Neural progenitor cell (in vitro differentiated cells): ENCODE measurements around the gene ITGBL1. TPM values are rescaled to one million over a fixed set of nuclear protein-coding genes. Genes with fewer than 3 reads are reported as not detected.

ENCODE experiments used
- DNase-seq: peaks from one replicate; pipeline ENCODE4 v3.0.0-alpha.2; 2016; ENCODE audit warnings: low spot score
- H2AFZ ChIP-seq: fragments of 200-600 bp; sonication (generic); replicated peaks from 2 replicates; pipeline ENCODE4 v1.6.1; 2016; ENCODE audit warnings: antibody characterized with exemption
- H3F3A ChIP-seq: fragments of 200-600 bp; sonication (generic); 2 replicates; pipeline ENCODE4 v1.6.1; 2016; ENCODE audit warnings: antibody characterized with exemption, low read depth
- H3K27ac ChIP-seq: fragments of 200-600 bp; sonication (generic); 2 replicates; pipeline ENCODE4 v1.5.1; 2016; ENCODE audit warnings: mild to moderate bottlenecking
- H3K27me3 ChIP-seq: fragments of 200-600 bp; sonication (generic); 2 replicates; pipeline ENCODE4 v1.6.1; 2016; ENCODE audit warnings: mild to moderate bottlenecking, moderate library complexity
- H3K36me3 ChIP-seq: fragments of 200-600 bp; sonication (generic); 2 replicates; pipeline ENCODE4 v1.5.1; 2016
- H3K4me1 ChIP-seq: fragments of 200-600 bp; sonication (generic); 2 replicates; pipeline ENCODE4 v1.6.1; 2016; ENCODE audit warnings: mixed run types
- H3K4me2 ChIP-seq: fragments of 200-600 bp; sonication (generic); 2 replicates; pipeline ENCODE4 v1.6.1; 2016
- H3K4me3 ChIP-seq: fragments of 200-600 bp; sonication (generic); 2 replicates; pipeline ENCODE4 v1.5.1; 2016
- H3K79me2 ChIP-seq: fragments of 200-600 bp; sonication (generic); 2 replicates; pipeline ENCODE4 v1.6.1; 2016; ENCODE audit warnings: low read depth
- H3K9ac ChIP-seq: fragments of 200-600 bp; sonication (generic); 2 replicates; pipeline ENCODE4 v1.6.1; 2016
- H3K9me3 ChIP-seq: fragments of 200-600 bp; sonication (generic); 2 replicates; pipeline ENCODE4 v1.5.1; 2016; ENCODE audit warnings: low read depth
- H4K20me1 ChIP-seq: fragments of 200-600 bp; sonication (generic); 2 replicates; pipeline ENCODE4 v1.6.1; 2016; ENCODE audit warnings: low read depth
- H3K27ac Mint-ChIP-seq: 3 replicates; pipeline ENCODE4 v1.8.0; 2021; ENCODE audit warnings: mixed read lengths
- H3K27me3 Mint-ChIP-seq: 2 replicates; pipeline ENCODE4 v1.8.0; 2022; ENCODE audit warnings: low read depth, mild to moderate bottlenecking, inconsistent platforms, moderate library complexity, mixed read lengths; ENCODE audit not compliant: insufficient read depth
- H3K36me3 Mint-ChIP-seq: 3 replicates; pipeline ENCODE4 v1.8.0; 2021; ENCODE audit warnings: mixed read lengths
- H3K4me1 Mint-ChIP-seq: 3 replicates; pipeline ENCODE4 v1.8.0; 2021; ENCODE audit warnings: mixed read lengths
- H3K4me3 Mint-ChIP-seq: 3 replicates; pipeline ENCODE4 v1.8.0; 2021; ENCODE audit warnings: mild to moderate bottlenecking, moderate library complexity, mixed read lengths
- H3K9me3 Mint-ChIP-seq: 3 replicates; pipeline ENCODE4 v1.8.0; 2020; ENCODE audit warnings: mixed read lengths
- EZH2 ChIP-seq: fragments of 200-600 bp; sonication (generic); IDR thresholded peaks from 2 replicates; pipeline ENCODE4 v1.6.1; 2017; ENCODE audit warnings: antibody characterized with exemption, mild to moderate bottlenecking, moderate library complexity
- EZH2phosphoT487 ChIP-seq: fragments of 200-600 bp; sonication (generic); IDR thresholded peaks from 2 replicates; pipeline ENCODE4 v1.6.1; 2017; ENCODE audit warnings: antibody characterized with exemption
- total RNA-seq: library from RNA; depleted of rRNA; stranded (reverse); fragments of >200 nt; gene quantifications from 2 replicates; pipeline ENCODE4 v1.2.3, GENCODE V29; 2015; ENCODE audit warnings: low replicate concordance
- TF ChIP-seq, protein P1 (sequence below): fragments of 200-600 bp; sonication (generic); IDR thresholded peaks from 2 replicates; pipeline ENCODE4 v1.5.1; 2017; ENCODE audit warnings: antibody characterized with exemption, mild to moderate bottlenecking

Gene ITGBL1
- total RNA-seq, 1 donor from 2014 or later = not detected

DNA sequence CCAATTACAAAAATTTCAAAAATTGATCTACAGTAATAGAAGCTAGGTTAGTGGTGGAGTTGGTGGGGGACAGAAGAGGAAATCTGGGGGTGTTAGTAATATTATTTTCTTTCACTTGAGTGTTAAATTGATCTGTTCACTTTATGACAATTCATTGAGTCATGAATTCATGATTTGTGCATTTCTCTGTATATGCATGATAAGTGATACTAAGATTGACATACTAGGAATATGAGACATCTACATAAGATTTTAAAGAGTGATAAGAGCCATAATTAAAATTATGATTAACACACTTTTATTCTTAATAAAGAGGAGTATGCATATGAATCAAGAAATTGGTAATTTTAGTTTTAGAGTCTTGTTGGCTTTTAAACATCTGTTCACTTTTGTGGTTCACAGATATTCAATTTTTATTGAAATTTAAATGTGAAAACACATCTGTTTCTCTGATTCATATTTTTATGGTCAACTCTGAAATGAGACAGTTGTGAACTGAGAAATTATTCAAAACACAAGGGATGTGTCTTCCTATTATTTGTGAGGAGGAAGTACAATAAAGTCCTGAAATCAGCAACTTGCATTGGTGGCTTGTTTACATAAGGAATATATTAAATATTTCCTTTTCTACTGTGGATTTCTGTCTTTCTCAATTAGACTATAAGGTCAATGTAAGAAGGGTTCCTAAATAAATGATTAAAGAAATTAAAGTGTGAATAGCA is 196.5 kb downstream of the ITGBL1 start:
- Histone ChIP-seq H3K27me3 (no peaks in the 10 kb centered on the region), H3K4me2 (no peak overlapping the region)
- H3K27ac Mint-ChIP-seq = no peak overlapping the region

DNA sequence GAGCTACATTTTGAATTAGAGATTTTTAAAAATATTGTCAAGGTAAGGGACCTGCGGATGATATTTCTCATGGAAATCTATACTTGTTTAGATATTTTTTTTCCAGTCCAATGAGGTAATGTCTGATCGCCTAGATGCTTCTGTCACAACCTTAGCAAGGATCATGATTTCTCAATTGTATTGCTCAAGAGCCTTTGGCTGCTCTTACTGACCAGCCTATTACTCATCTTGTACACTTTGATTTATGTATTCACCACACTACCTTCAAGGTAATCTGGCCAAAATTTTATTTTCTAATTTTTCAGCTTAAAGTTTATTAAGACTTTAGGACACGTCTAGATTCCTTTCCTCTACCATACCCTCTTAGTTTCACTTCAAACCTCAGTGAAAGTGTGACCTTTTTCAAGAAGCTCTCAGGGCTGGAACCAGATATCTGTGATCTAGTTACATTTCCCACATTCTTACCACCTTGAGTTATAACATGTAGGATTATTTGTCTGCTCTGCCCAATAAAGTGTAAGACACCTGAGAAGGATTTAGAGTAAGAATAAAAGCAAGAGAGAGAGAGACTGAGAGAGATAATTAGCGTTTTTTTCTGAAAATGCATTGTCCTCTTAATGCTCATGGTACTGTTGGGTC is 197.1 kb downstream of the ITGBL1 start:
- no peak overlapping the region for H2AFZ ChIP-seq
- H3K4me1 ChIP-seq = no peaks in the 10 kb centered on the region
- H3K27ac ChIP-seq = no peak overlapping the region
- no peaks in the 10 kb centered on the region for H3F3A ChIP-seq
- no peak overlapping the region for H3K27ac Mint-ChIP-seq
- H3K79me2 ChIP-seq = no peaks in the 10 kb centered on the region
- H3K9ac ChIP-seq = no peak overlapping the region
- H3K27me3 ChIP-seq = no peaks in the 10 kb centered on the region
- H3K4me3 Mint-ChIP-seq = no peak overlapping the region
- H3K36me3 Mint-ChIP-seq = no peaks in the 10 kb centered on the region
- no peak for DNase-seq
- peaks cover 4% of the 10 kb centered on the region for H3K9me3 Mint-ChIP-seq
- no peak for TF ChIP-seq EZH2phosphoT487
- TF ChIP-seq, protein P1, sequence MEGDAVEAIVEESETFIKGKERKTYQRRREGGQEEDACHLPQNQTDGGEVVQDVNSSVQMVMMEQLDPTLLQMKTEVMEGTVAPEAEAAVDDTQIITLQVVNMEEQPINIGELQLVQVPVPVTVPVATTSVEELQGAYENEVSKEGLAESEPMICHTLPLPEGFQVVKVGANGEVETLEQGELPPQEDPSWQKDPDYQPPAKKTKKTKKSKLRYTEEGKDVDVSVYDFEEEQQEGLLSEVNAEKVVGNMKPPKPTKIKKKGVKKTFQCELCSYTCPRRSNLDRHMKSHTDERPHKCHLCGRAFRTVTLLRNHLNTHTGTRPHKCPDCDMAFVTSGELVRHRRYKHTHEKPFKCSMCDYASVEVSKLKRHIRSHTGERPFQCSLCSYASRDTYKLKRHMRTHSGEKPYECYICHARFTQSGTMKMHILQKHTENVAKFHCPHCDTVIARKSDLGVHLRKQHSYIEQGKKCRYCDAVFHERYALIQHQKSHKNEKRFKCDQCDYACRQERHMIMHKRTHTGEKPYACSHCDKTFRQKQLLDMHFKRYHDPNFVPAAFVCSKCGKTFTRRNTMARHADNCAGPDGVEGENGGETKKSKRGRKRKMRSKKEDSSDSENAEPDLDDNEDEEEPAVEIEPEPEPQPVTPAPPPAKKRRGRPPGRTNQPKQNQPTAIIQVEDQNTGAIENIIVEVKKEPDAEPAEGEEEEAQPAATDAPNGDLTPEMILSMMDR = no peak
- TF ChIP-seq EZH2 = no peak
- H3K4me3 ChIP-seq = no peak overlapping the region
- H3K36me3 ChIP-seq = no peaks in the 10 kb centered on the region
- H3K4me1 Mint-ChIP-seq = no peaks in the 10 kb centered on the region
- H4K20me1 ChIP-seq = no peaks in the 10 kb centered on the region
- H3K9me3 ChIP-seq = no peaks in the 10 kb centered on the region
- no peaks in the 10 kb centered on the region for H3K27me3 Mint-ChIP-seq
- no peak overlapping the region for H3K4me2 ChIP-seq

More for the DNA sequence above, 196.5 kb downstream of the ITGBL1 start:
- H3K4me3 Mint-ChIP-seq = no peak overlapping the region
- H3F3A ChIP-seq = no peaks in the 10 kb centered on the region
- H3K9me3 Mint-ChIP-seq = peaks cover 4% of the 10 kb centered on the region
- no peaks in the 10 kb centered on the region for H3K79me2 ChIP-seq
- H3K4me1 ChIP-seq = no peaks in the 10 kb centered on the region
- H2AFZ ChIP-seq = no peak overlapping the region
- H3K27me3 Mint-ChIP-seq = no peaks in the 10 kb centered on the region
- H3K36me3 ChIP-seq = no peaks in the 10 kb centered on the region
- TF ChIP-seq, protein P1 = no peak
- TF ChIP-seq EZH2phosphoT487 (no peak), EZH2 (no peak)
- H3K4me1 Mint-ChIP-seq = no peaks in the 10 kb centered on the region
- H3K27ac ChIP-seq = no peak overlapping the region
- no peaks in the 10 kb centered on the region for H3K36me3 Mint-ChIP-seq
- no peak overlapping the region for H3K4me3 ChIP-seq
- DNase-seq = no peak
- no peaks in the 10 kb centered on the region for H4K20me1 ChIP-seq
- H3K9ac ChIP-seq = no peak overlapping the region
- no peaks in the 10 kb centered on the region for H3K9me3 ChIP-seq

DNA sequence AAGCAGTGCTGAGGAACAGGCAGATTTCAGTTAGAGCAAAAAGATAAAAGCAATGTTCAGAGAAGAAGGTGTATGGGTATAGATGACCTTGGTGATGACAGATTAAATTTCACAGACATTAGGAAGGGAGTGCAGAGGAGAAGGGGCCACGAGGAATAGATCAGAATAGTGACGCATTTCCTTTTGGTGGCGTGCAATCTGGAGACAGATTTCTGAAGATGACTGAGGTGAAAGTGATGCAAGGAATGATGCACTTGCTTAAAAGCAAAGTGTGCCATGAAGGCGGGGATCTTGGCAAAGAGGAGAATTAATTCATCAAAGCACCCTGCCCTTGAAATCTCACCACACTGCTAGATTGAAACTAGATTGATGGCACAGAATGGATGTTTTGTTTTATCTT is 202.4 kb downstream of the ITGBL1 start:
- Histone ChIP-seq H3K27ac (no peak overlapping the region), H2AFZ (no peak overlapping the region), H3K36me3 (no peaks in the 10 kb centered on the region), H3K27me3 (no peaks in the 10 kb centered on the region), H4K20me1 (no peaks in the 10 kb centered on the region), H3K9me3 (no peaks in the 10 kb centered on the region), H3K4me2 (no peak overlapping the region), H3K79me2 (no peaks in the 10 kb centered on the region), H3F3A (no peaks in the 10 kb centered on the region), H3K4me1 (no peaks in the 10 kb centered on the region), H3K4me3 (no peak overlapping the region), H3K9ac (no peak overlapping the region)
- TF ChIP-seq EZH2 (no peak), EZH2phosphoT487 (no peak)
- TF ChIP-seq, protein P1 = no peak
- Mint-ChIP-seq H3K36me3 (no peaks in the 10 kb centered on the region), H3K27me3 (peaks cover under 1% of the 10 kb centered on the region), H3K9me3 (peaks cover 4% of the 10 kb centered on the region), H3K4me3 (no peak overlapping the region), H3K27ac (no peak overlapping the region), H3K4me1 (no peaks in the 10 kb centered on the region)
- no peak for DNase-seq
